Caco-2 (cell line): ENCODE data around the gene MRGPRG. TPM values are rescaled to one million over a fixed set of nuclear protein-coding genes. Genes with fewer than 3 reads are reported as not detected.

Experiments used
- BruUV-seq: library from RNA; stranded (reverse); fragments of 400-500 nt; replicated peaks from 2 replicates; lab custom pipeline; 2021; lab: Mats Ljungman, UMichigan
- CTCF ChIA-PET: fragments of 300-600 bp; sonication (Branson Sonifier 250); formaldehyde crosslinking; loops from one replicate; lab custom pipeline; 2022; ENCODE audit warnings: antibody characterized with exemption; lab: Charles Lee
- POLR2A ChIA-PET: fragments of 300-600 bp; sonication (Branson Sonifier 250); formaldehyde crosslinking; loops from one replicate; lab custom pipeline; 2022; ENCODE audit warnings: antibody characterized with exemption; lab: Charles Lee
- DNase-seq, 2 experiments: peaks; one replicate each; pipeline versions ENCODE4 v3.0.0 to v3.0.0-alpha.2; 2020 to 2022
- H3K27me3 ChIP-seq: replicated peaks from 2 replicates; pipeline ENCODE4 v1.6.0; 2011; ENCODE audit warnings: low read length; ENCODE audit not compliant: control insufficient read depth, insufficient read depth
- H3K36me3 ChIP-seq: 2 replicates; pipeline ENCODE4 v1.5.1; 2011; ENCODE audit warnings: low read length; ENCODE audit not compliant: control insufficient read depth, insufficient read depth
- H3K4me1 ChIP-seq: fragments of 250-450 bp; sonication (Bioruptor Pico); 2 replicates; pipeline ENCODE4 v1.5.1; 2020; ENCODE audit warnings: mild to moderate bottlenecking
- H3K4me3 ChIP-seq: 2 replicates; pipeline ENCODE4 v1.5.1; 2011; ENCODE audit warnings: low read depth, mild to moderate bottlenecking, control low read depth, low read length
- H3K9me3 ChIP-seq: fragments of 250-450 bp; sonication (Bioruptor Pico); 2 replicates; pipeline ENCODE4 v1.5.1; 2020; ENCODE audit warnings: mild to moderate bottlenecking, moderate library complexity
- H3K27ac Mint-ChIP-seq: one replicate; pipeline ENCODE4 v1.8.0; 2022; ENCODE audit warnings: mixed read lengths; ENCODE audit not compliant: unreplicated experiment
- H3K27me3 Mint-ChIP-seq: one replicate; pipeline ENCODE4 v1.8.0; 2022; ENCODE audit warnings: mixed read lengths; ENCODE audit not compliant: insufficient read depth, unreplicated experiment
- H3K36me3 Mint-ChIP-seq: one replicate; pipeline ENCODE4 v1.8.0; 2022; ENCODE audit warnings: mild to moderate bottlenecking, mixed read lengths; ENCODE audit not compliant: insufficient read depth, unreplicated experiment
- H3K4me1 Mint-ChIP-seq: one replicate; pipeline ENCODE4 v1.8.0; 2022; ENCODE audit warnings: low read depth, mixed read lengths; ENCODE audit not compliant: unreplicated experiment
- H3K4me3 Mint-ChIP-seq: one replicate; pipeline ENCODE4 v1.8.0; 2022; ENCODE audit warnings: mild to moderate bottlenecking, moderate library complexity, mixed read lengths; ENCODE audit not compliant: unreplicated experiment
- H3K9me3 Mint-ChIP-seq: one replicate; pipeline ENCODE4 v1.8.0; 2022; ENCODE audit warnings: mixed read lengths; ENCODE audit not compliant: unreplicated experiment
- CTCF ChIP-seq, 2 experiments: fragments of 200-600 bp in 1 of 2; IDR thresholded peaks; 1 replicate in 1 of 2; 2 replicates in 1 of 2; pipeline versions ENCODE4 v1.5.1 to v1.8.0; 2011 to 2022; ENCODE audit warnings: antibody characterized with exemption in 1 of 2, control low read depth in 1 of 2, inconsistent platforms in 1 of 2, low read depth in 1 of 2, low read length in 1 of 2, mild to moderate bottlenecking in 1 of 2, moderate library complexity in 1 of 2; ENCODE audit not compliant: insufficient read depth in 1 of 2, severe bottlenecking in 1 of 2, unreplicated experiment in 1 of 2
- intact Hi-C: fragments of 100-400 bp; cut with micrococcal nuclease; formaldehyde crosslinking; loops from one replicate; pipeline ENCODE4 v1.10.0; 2022; ENCODE audit not compliant: unreplicated experiment
- total RNA-seq: library from RNA; stranded (reverse); gene quantifications from 2 replicates; pipeline ENCODE4 v1.2.3, GENCODE V29; 2022

The MRGPRG gene
- total RNA-seq, 1 experiment from 2014 or later, result not detected

GRCh38 chr11:3192511-3193372 is 25.9 kb downstream of the MRGPRG start:
- Histone ChIP-seq H3K9me3 (no peaks in the 10 kb centered on the region), H3K27me3 (no peaks in the 10 kb centered on the region; the same call in 1 of the 2 replicates), H3K4me1 (no peaks in the 10 kb centered on the region), H3K36me3 (no peaks in the 10 kb centered on the region), H3K4me3 (no peak overlapping the region)
- no TSS peak for BruUV-seq
- Mint-ChIP-seq H3K4me1 (no peaks in the 10 kb centered on the region), H3K27me3 (peaks cover 6% of the 10 kb centered on the region), H3K9me3 (no peaks in the 10 kb centered on the region), H3K4me3 (no peak overlapping the region), H3K36me3 (no peaks in the 10 kb centered on the region), H3K27ac (no peak overlapping the region)
- no peak for TF ChIP-seq CTCF (IDR thresholded peaks at IDR 0.05; ENCODE audit: insufficient read depth in 1 of 2, low read depth in 1 of 2, low read length in 1 of 2, severe bottlenecking in 1 of 2, unreplicated experiment in 1 of 2)
- DNase-seq, result no peak
- CTCF ChIA-PET, result no interaction called here
- intact Hi-C loops, result no loop called here
- POLR2A ChIA-PET, result no interaction called here

- no peak for TF ChIP-seq CTCF (IDR thresholded peaks at IDR 0.05; ENCODE audit: insufficient read depth in 1 of 2, low read depth in 1 of 2, low read length in 1 of 2, severe bottlenecking in 1 of 2, unreplicated experiment in 1 of 2)
- intact Hi-C loops, result no loop called here
- H3K4me3 Mint-ChIP-seq, result no peak overlapping the region
- H3K4me1 Mint-ChIP-seq, result no peaks in the 10 kb centered on the region
- no peak overlapping the region for H3K27ac Mint-ChIP-seq
- CTCF ChIA-PET, result no interaction called here
- Histone ChIP-seq H3K36me3 (no peaks in the 10 kb centered on the region), H3K9me3 (no peaks in the 10 kb centered on the region), H3K4me1 (no peaks in the 10 kb centered on the region), H3K4me3 (no peak overlapping the region), H3K27me3 (no peaks in the 10 kb centered on the region; the same call in 1 of the 2 replicates)
- no peaks in the 10 kb centered on the region for H3K9me3 Mint-ChIP-seq
- POLR2A ChIA-PET, result no interaction called here
- DNase-seq, result no peak
- H3K27me3 Mint-ChIP-seq, result peaks cover 10% of the 10 kb centered on the region
- no TSS peak for BruUV-seq
- no peaks in the 10 kb centered on the region for H3K36me3 Mint-ChIP-seq
These were observed 26.9 kb downstream of the MRGPRG start for GRCh38 chr11:3191586-3192324.

- Mint-ChIP-seq H3K4me1 (no peaks in the 10 kb centered on the region), H3K36me3 (no peaks in the 10 kb centered on the region), H3K9me3 (no peaks in the 10 kb centered on the region), H3K4me3 (no peak overlapping the region), H3K27ac (no peak overlapping the region), H3K27me3 (peaks cover 10% of the 10 kb centered on the region)
- ChIA-PET POLR2A (no interaction called here), CTCF (no interaction called here)
- no peak overlapping the region for H3K4me3 ChIP-seq
- H3K9me3 ChIP-seq, result no peaks in the 10 kb centered on the region
- intact Hi-C loops, result no loop called here
- no peaks in the 10 kb centered on the region; the same call in 1 of the 2 replicates for H3K27me3 ChIP-seq
- H3K36me3 ChIP-seq, result no peaks in the 10 kb centered on the region
- TF ChIP-seq CTCF (IDR thresholded peaks at IDR 0.05; ENCODE audit: insufficient read depth in 1 of 2, low read depth in 1 of 2, low read length in 1 of 2, severe bottlenecking in 1 of 2, unreplicated experiment in 1 of 2), result no peak
- no TSS peak for BruUV-seq
- no peaks in the 10 kb centered on the region for H3K4me1 ChIP-seq
- DNase-seq, result no peak
These were observed 28.0 kb downstream of the MRGPRG start for GRCh38 chr11:3190600-3190999.
